HG02763 (cell line): ENCODE data around the gene RBMX2.
"Not testable (repeated sequence)": the region's sequence is repeated elsewhere in the genome, so short reads cannot be mapped to it uniquely, and the experiment has no call there.

Source experiments
- ATAC-seq: cut with Tn5 transposase; IDR thresholded peaks from one replicate; pipeline ENCODE4 v1.9.1; 2021; ENCODE audit warnings: mild to moderate bottlenecking, moderate library complexity; ENCODE audit not compliant: unreplicated experiment

The RBMX2 gene, protein sequence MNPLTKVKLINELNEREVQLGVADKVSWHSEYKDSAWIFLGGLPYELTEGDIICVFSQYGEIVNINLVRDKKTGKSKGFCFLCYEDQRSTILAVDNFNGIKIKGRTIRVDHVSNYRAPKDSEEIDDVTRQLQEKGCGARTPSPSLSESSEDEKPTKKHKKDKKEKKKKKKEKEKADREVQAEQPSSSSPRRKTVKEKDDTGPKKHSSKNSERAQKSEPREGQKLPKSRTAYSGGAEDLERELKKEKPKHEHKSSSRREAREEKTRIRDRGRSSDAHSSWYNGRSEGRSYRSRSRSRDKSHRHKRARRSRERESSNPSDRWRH

DNA sequence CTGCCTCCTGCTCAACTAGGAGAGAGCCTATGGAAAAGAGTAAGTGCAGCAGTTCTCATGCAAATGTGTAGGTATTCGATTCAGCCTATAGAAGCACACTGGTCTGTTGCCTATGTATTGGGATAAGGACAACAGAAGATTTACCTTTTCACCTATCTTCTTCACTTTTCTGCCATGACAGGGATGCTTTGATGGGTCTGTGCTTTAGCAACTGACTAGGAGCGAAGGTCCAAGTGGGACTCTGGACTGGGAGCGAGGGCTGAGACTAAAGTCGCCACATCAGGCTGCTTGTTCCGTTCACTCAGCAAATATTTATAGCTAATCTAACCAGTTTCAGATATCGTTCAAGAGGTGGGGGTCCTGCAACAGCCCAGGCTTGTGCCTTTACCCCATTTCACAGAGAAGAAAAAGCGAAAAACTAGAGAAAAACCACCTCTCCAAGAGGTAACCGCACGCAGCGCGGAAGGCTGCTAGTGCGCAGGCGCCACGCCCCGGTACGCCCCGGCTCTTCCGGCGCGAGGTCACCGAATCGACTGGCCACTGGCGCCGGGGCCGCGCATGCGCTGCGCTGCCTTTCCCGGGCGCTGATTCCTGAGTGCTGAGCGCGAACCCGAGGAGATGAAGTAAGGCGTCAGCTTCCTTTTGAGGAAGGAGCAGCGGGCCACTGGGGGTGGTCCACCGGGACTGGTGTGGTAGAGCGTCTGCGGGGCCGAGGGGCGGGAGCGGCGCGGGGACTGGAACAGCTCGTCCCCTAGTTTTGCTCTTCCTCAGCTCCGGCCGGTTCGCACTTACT, at the start of gene RBMX2:
Gene RBMX2, plus strand, starts transcription at position 573 of the 793 bp plus-strand sequence. Its CDS starts 46 bp downstream, at position 619.
- ATAC-seq: peak; percentile 95

DNA sequence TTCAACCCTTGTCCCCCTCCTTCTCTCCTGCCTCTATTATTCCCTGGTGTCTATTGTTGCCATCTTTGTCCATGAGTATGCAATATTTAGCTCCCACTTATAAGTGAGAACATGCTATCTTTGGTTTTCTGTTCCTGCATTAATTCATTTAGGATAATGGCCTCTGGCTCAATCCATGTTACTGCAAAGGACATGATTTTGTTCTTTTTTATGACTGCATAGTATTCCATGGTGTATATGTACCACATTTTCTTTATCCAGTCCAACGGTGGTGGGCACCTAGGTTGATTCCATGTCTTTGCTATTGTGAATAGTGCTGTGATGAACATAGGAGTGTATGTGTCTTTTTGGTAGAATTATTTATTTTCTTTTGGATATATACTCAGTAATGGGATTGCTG, 49.7 kb upstream of the RBMX2 start:
- not testable (repeated sequence) for ATAC-seq

DNA sequence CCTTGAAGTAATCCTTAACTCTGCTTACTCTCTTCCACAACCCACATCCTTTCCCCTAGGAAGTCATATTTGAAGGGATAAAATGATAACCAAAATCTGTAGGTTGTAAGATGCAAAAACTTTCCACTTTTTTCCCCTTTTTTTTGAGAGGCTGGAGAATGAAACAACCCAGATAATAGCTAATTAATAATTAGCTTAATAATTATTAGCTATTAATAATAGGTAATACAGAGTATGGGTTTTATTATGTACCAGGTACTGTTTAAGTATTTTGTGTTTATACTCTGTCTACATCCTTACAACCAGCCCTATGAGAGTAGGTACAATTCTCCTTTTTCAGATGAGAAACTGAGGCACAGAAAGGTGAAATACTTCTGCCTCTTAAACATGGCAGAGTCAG, 25.7 kb upstream of the RBMX2 start:
- ATAC-seq: no peak

DNA sequence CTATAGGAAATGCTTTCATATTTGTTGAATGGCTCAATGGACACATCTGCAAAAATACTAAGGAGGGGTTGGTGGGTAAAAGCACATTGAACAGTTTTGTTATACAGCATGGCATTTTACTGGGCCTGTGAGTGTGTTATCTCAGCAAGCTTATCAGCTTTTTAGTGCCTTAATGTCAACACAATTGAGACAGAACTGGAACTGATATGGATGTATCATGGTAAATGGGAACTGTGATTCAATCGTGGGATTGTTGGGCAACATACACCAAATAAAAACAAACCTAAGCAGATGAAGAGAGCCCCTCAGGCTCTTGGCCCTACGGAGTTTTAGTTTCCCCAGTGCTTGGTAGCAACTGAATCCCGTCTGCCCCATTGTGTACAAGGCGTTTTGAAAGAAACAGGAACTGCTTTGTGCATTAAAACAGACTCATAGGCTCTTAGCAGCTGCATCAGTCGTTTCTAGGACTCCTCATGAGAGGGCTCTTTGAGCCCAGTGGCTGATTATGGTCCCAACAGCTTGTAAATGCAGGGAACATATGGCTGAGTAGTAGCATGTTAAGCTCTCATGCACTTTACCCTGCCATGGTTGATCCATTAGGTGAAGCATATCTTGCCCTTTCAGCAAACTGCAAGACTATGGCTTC, 23.6 kb upstream of the RBMX2 start:
- no peak for ATAC-seq

DNA sequence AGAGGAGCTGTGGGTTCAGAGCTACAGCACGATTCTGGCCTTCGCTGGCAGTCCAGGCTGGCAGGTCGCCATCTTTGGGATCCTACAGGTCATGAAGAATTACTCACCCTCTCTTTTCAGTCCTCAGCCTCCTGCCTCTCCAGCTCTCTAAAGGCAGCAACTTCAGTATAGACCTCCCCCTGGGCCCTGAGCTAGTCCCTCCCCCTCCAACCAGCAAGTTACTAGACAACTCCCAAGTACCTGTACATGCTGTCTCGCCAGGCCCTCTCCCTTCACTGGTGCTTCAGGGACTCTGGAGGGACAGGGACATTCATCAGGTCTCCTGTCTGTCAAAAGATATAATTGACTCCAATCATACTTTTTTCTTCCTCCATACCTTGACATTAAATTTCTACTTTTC, 16.3 kb upstream of the RBMX2 start, which contains the start of gene GPR119:
Gene GPR119, minus strand, starts transcription at position 155 of the 400 bp plus-strand sequence. CDS start 227 bp downstream, outside the sequence.
- ATAC-seq: no peak

DNA sequence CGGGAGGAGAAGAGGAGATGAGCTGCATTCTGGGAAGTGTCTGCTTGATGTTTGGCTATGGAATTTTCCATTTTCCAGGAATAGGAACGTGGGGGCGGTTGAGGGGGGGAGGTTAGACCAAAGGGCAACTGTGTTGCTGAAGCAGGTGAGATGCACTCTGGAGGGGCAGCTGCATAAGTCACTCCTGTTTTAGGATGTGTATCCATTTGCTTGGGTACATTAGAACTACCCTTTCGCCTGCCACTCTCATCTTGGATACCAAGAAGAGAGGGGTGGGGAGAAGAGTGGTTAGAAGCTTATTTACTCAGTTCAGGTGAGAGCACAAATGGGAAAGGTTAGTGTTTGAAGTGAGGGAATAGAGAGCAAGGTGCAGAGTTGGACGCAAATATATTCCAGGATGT, 15.4 kb upstream of the RBMX2 start:
- ATAC-seq: no peak

DNA sequence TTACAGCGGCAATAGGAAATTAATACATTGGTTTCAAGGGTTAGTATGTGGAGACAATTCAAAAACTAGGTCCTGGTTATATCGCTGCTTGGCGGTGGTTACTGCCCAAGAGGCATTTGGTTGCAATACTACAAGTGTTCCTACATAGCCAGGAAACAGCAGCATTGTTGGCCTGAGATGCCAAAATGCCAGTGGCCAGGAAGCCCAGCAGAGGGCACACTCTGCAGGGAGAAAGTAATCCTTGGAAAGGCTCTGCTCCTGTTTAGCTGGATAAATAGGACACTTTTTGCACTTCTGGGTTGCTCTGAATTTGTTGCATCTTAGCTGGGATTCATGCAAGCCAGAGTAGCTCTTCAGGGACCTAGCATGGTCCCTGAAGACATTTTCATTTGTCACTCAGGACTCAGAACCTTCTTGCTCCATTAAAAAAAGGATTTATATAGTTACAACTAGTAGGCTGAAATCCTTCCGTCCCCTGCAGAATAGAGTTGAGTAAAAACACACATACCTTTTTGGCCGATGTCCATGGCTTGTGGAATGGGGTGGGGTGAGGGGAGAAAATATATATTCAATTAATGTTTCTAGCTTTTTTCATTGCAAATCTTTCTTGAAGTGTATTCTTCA, 8.2 kb upstream of the RBMX2 start:
- ATAC-seq: no peak

DNA sequence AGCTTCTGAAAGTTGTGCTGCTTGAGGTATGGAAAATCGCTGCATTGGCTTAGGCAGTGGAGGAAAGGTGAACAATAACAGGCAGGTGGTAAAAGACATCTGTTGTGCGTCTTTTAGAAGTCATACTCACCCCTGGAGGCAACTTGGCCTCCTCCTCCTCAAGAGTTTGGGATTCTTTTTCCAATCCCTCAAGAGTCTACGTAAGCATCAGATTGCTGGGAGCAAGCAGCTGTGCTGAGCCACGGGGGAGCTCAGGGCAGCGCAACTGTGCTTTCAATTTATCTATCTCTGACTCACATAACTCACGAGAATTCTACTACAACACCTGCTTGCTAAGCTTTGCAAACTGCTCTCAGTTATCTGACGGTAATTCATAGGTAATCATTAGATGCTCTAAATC, 6.4 kb upstream of the RBMX2 start:
- ATAC-seq: no peak

DNA sequence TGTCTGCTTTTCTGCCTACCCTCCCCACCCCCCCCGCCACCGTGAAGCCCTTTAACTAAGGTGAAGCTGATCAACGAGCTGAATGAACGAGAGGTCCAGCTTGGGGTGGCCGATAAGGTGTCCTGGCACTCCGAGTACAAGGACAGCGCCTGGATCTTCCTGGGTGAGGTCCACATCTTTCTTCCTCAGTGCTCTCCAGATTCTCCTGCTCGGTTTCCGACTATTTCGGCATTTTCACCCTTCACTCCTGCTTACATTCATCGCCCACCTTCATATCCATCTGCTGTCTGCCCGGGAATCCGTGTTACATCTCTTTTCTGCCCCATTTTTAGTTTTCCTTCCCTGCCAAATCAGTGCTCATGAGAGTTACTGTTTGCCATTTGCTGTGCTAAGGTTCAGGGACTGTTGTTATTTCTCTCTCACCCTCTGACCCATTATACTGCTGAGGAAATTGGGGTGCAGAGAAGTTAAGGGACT, 459 bp downstream of the RBMX2 start:
- no peak for ATAC-seq

DNA sequence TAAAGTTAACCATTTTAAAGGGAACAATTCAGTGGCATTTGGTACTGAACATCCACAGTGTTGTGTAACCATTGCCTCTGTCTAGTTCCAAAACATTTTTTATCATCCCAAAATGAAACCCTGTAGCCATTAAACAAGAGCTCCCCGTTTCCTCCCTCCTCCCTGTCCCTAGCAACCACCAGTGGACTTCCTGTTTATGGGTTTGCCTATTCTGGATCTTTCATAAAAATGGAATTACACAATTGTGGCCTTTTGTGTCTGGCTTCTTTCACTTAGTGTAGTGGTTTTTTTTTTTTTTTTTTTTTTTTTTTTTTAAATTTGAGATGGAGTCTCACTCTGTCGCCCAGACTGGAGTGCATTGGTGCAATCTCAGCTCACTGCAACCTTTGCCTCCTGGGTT, 11.6 kb downstream of the RBMX2 start:
- no peak for ATAC-seq

DNA sequence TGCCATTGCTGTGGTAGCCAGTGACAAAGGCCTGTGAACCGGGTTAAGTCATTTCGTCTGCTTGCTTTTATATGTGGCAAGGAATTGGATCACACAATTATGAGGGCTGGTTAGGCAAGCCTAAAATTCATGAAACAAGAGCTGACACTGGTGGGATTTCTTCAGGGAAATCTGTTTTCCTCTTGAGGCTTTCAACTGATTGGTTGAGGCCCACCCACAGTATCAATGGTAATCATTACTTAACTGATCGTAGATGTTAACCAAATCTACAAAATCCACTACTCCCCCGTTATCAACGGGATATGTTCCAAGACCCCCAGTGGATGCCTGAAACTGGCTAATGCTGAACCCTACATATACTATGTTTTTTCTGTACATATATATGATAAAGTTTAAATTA, 13.0 kb downstream of the RBMX2 start:
- no peak for ATAC-seq

DNA sequence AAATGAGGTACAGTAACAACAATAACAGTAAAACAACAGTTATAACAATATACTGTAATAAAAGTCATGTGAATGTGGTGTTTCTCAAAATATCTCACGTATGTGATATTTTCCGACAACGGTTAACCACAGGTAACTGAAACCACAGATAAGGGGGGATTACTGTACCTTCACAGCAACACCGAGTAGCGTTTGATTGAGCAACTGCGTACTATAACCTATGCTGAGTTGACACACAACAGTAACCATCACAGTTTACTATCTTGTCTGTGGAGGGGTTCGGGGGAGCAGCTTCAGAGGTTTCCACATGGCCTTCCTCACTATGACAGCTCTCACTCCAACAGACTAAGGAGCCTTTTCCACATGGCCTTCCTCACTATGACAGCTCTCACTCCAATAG, 13.4 kb downstream of the RBMX2 start:
- no peak for ATAC-seq

DNA sequence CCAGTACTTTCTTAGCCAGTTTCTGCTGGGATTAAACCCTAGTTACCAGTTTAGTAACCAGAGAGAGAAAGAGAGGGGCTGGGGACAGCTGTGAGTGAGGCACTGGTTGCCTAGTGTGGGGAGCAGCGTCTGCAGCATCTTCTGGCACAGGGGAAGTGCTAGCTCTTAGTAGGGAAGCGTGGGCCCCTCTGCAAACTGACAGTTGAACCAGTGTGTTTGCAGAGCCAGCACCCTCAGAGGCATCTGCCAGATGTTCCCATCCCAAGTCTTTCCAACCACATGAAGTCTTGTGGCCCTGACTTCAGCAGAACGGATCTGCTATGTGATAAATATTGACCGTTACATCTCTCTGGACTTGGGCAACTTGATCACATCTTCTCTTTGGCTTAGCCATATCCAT, 15.0 kb downstream of the RBMX2 start:
- ATAC-seq: no peak

DNA sequence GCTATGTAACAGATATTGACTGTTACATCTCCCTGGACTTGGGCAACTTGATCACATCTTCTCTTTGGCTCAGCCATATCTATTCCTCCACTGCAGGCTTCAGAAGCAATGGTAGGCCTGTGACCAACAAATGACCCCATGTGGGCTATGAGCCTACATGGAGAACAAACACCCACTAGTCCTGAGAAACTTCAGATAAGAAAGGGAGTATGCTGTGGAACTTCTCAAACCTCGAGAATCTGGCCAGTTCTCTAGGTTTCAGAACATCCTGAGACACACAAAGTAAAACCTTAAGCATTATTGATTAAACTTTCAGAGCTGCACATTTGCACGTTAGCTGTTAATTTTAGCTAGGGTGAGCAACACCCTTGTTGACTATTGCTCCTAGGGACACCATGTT, 16.3 kb downstream of the RBMX2 start:
- ATAC-seq: no peak

DNA sequence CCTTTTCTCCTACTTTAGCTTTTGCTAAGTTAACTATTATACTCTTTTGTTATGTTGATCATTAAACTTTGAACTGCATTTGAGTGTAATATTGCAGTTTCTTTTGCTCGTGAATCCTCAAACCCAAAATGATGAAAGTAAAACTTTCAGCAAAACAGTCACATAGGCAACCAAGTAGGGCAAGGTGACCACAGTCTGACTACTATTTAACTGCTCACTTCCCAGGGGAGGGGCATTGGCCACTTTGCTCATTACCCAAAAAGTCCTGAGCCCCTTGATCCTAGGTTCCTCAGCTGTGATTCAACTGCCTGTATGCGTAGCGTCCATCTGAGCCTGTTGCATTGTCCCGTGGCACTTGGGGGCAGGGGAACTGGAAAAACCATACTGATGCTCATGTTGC, 17.0 kb downstream of the RBMX2 start:
- no peak for ATAC-seq

DNA sequence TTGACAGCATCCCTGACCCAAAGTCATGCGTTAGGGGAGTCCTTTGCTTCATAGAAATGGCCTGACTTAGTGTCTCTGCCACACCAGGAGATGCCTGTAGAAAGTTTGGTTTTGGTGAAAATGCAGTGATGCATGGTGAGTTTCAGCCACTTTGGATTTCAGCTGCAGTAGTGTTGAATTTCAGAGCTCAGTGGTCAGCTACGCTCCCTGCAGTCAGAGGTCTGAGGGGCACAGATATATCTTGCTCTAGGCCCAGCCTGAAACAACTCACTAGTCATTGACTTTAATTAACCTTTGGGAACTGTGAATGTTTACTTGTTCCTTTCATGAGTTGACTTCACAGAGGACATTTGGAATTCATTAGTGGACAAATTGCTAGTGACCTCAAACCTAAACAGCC, 17.5 kb downstream of the RBMX2 start:
- no peak for ATAC-seq

DNA sequence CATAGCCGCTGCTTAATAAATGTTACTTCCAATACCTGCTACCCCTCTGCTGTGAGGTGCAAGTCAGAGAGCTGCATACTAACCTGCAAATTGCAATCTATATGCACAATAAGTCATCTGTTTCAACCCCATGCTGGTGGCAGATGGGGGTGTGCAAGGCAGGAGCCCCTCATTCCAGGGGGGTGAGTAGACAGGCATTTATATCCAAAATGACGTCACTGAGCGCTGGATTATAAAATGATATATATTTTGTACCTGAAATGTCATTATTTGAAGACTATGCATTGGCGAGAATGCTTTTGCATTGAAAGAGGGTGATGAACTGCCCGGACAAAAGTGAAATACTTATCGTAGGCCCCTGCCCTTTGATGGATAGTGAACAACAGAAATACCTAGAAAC, 24.7 kb downstream of the RBMX2 start:
- no peak for ATAC-seq

DNA sequence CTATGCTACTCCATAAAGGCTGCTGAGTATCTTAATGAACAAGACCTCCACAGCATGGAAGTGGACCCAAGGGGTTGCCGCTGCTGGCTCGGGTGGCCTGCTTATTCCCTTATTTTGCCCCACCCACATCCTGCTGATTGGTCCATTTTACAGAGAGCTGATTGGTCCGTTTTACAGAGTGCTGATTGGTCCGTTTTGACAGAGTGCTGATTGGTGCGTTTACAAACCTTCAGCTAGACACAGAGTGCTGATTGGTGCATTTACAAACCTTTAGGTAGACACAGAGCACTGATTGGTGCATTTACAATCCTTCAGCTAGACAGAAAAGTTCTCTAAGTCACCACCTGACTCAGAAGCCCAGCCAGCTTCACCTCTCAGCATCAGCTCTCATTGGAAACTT, 27.4 kb downstream of the RBMX2 start:
- ATAC-seq: not testable (repeated sequence)

DNA sequence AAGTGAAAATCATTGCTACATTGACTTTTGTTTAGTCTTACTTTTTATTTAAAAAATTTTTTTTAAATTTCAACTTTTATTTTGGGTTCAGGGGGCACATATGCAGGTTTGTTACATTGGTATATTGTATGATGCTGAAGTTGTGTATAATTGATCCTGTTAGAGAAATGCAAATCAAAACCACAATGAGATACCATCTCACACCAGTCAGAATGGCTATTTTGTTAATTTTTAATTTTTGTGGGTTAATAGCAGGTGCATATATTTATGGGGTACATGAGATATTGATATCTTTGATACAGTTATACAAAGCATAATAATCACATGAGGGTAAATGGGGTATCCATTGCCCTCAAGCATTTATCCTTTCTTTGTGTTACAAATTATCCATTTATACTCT, 34.1 kb downstream of the RBMX2 start:
- ATAC-seq: no peak

DNA sequence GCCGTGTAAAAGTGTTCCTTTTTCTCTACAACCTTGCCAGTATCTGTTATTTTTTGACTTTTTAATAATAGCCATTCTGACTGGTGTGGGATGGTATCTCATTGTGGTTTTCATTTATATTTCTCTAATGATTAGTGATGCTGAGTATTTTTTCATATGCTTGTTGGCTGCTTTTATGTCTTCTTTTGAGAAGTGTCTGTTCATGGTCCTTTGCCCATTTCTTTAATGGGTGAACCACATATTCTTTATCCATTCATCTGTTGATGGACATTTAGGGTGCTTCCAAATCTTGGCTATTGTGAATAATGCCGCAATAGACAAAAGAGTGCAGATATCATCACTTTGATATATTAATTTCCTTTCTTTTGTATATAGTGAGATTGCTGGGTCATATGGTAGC, 36.2 kb downstream of the RBMX2 start:
- ATAC-seq: not testable (repeated sequence)

DNA sequence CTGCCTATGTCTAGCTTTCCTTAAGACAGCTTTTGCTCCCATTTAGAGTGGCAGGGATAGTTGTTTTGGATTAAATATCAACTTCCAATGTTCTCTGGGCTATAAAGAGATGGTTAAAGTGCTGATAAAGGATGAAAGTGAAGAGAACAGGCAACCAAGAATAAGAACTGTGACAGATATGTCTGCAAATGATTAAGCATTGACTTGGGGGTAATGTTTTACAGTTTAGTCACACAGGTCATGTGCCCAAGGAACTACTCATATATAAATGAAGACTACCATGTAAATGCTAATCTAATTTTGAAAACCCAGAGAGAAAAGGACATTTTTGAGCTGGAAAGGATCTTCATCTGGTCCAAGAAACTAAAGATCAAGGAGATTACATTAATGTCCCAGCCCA, 42.1 kb downstream of the RBMX2 start:
- ATAC-seq: no peak
